ENCODE results near the gene SND1. TPM values are rescaled to one million over a fixed set of nuclear protein-coding genes. Genes with fewer than 3 reads are reported as not detected.

Gene SND1
- total and polyA plus RNA-seq, 2 of the 4 experiments (the other 2 are of a cell fraction) = 154 to 294 TPM

GRCh38 chr7:127625331-127625730 lies 26.7 kb upstream of the SND1 start:
- dilution Hi-C loops (cut with HindIII; ENCODE audit: low sequenced_read_pairs, unreplicated experiment) = no loop called here
- Histone ChIP-seq H2BK20ac (ENCODE audit: low read depth, low read length) (no peak overlapping the region), H3K9me1 (ENCODE audit: insufficient read depth, low read length) (no peaks in the 10 kb centered on the region), H3K56ac (ENCODE audit: extremely low read depth, insufficient read depth, low read length) (no peak overlapping the region), H3K4me2 (ENCODE audit: low read depth, low read length) (no peak overlapping the region), H2AK9ac (replicated peaks; ENCODE audit: low read depth, low read length, poor library complexity) (no peak overlapping the region), H3K79me1 (ENCODE audit: low read depth in 1 of 2, low read length in 2 of 2) (no peaks in the 10 kb centered on the region), H2BK5ac (ENCODE audit: low read depth, low read length, poor library complexity, severe bottlenecking) (no peak overlapping the region), H3K4me1 (ENCODE audit: control insufficient read depth, insufficient read depth, low read length) (0 out of 2 replicates have a peak, but pooled peaks cover 2% of the 10 kb centered on the region), H3K9me3 (ENCODE audit: control insufficient read depth, insufficient read depth, low read length) (no peaks in the 10 kb centered on the region), H3K4ac (ENCODE audit: low read depth, low read length) (no peak overlapping the region), H3K9ac (ENCODE audit: low read depth, low read length) (no peak overlapping the region), H2BK15ac (ENCODE audit: low read depth, low read length) (no peak overlapping the region), H4K5ac (ENCODE audit: low read depth, low read length) (no peak overlapping the region), H2AK5ac (ENCODE audit: low read depth, low read length) (no peak overlapping the region), H3K27me3 (ENCODE audit: control insufficient read depth, insufficient read depth, low read length) (peaks cover 20% of the 10 kb centered on the region), H3K18ac (ENCODE audit: low read depth, low read length) (no peak overlapping the region), H4K91ac (ENCODE audit: insufficient read depth, low read depth, low read length) (no peak overlapping the region), H2AFZ (replicated peaks; ENCODE audit: low read length, poor library complexity) (no peak overlapping the region), H3K27ac (ENCODE audit: insufficient read depth, low read length) (no peak overlapping the region), H3K23ac (ENCODE audit: low read depth, low read length) (no peak overlapping the region), H2BK120ac (ENCODE audit: low read depth, low read length) (no peak overlapping the region), H3K4me3 (ENCODE audit: insufficient read depth, low read depth, low read length) (no peak overlapping the region), H4K8ac (ENCODE audit: low read depth in 2 of 2, low read length in 2 of 2) (no peak overlapping the region), H3K36me3 (ENCODE audit: control insufficient read depth, insufficient read depth, low read length) (no peaks in the 10 kb centered on the region), H4K20me1 (ENCODE audit: insufficient read depth, low read length) (no peaks in the 10 kb centered on the region), H3K14ac (replicated peaks; ENCODE audit: low read depth, low read length) (no peak overlapping the region)
- intact Hi-C loops (cut with micrococcal nuclease) = no loop called here
- no TSS peak for BruUV-seq (replicated peaks)
- ATAC-seq (ENCODE audit: low read depth) = no peak
- no peak for DNase-seq
- no peak for TF ChIP-seq ELK1 (IDR thresholded peaks at IDR 0.05; ENCODE audit: borderline replicate concordance, low read depth, low read length)
- no peak for TF ChIP-seq RFX5 (IDR thresholded peaks at IDR 0.05; ENCODE audit: low read depth, low read length)
- no peak for TF ChIP-seq USF2 (IDR thresholded peaks at IDR 0.05; ENCODE audit: low read depth, low read length)
- no peak for TF ChIP-seq RAD21 (IDR thresholded peaks at IDR 0.05; ENCODE audit: low read length)
- no peak for TF ChIP-seq CEBPB (IDR thresholded peaks at IDR 0.05; ENCODE audit: low read depth, low read length)
- no peak for TF ChIP-seq SMC3 (IDR thresholded peaks at IDR 0.05; ENCODE audit: low read depth, low read length)
- no peak for TF ChIP-seq NFE2L2 (IDR thresholded peaks at IDR 0.05; ENCODE audit: low read depth, low read length)
- TF ChIP-seq POLR2A (IDR thresholded peaks at IDR 0.05; ENCODE audit: low read depth, low read length) = no peak
- TF ChIP-seq CHD1 (IDR thresholded peaks at IDR 0.05; ENCODE audit: low read depth, low read length) = no peak
- no peak for TF ChIP-seq MXI1 (IDR thresholded peaks at IDR 0.05; ENCODE audit: borderline replicate concordance, low read depth, low read length)
- no peak for TF ChIP-seq MAFK (IDR thresholded peaks at IDR 0.05; ENCODE audit: low read depth, low read length)
- no peak for TF ChIP-seq RCOR1 (IDR thresholded peaks at IDR 0.05; ENCODE audit: insufficient replicate concordance, low read length)
- TF ChIP-seq FOS (IDR thresholded peaks at IDR 0.05; ENCODE audit: low read depth, low read length) = no peak
- in situ Hi-C loops (cut with MboI; ENCODE audit: low sequenced_read_pairs) = no loop called here
- POLR2A ChIA-PET (ENCODE audit: unreplicated experiment) = no interaction called here
- CTCF ChIA-PET = no interaction called here
